Measurements from ENCODE around the gene BCL11B. TPM values are rescaled to one million over a fixed set of nuclear protein-coding genes. Genes with fewer than 3 reads are reported as not detected.

BCL11B gene
- total RNA-seq, 4 donors from 2014 or later = 39.1 to 74.3 (median 51.7) TPM

GRCh38 chr14:99136047-99136400, 136.0 kb downstream of the BCL11B start:
- intact Hi-C loops (cut with DNase I; ENCODE audit: low total_unique reads) = no loop called here
- H3K4me3 ChIP-seq (ENCODE audit: low read depth, poor library complexity, severe bottlenecking) = no peak overlapping the region
- TF ChIP-seq CTCF (IDR thresholded peaks at IDR 0.05) = no peak
- no peak for TF ChIP-seq POLR2A (IDR thresholded peaks at IDR 0.05)
- peak in 1 of 2 donors; percentile 62 for DNase-seq (ENCODE audit: low spot score in 2 of 2)
- 94 to 96% methylated on average over 5 of the region's 5 CpGs for WGBS, 2 donors

- no peak overlapping the region for H3K4me3 ChIP-seq (ENCODE audit: low read depth, poor library complexity, severe bottlenecking)
- DNase-seq (ENCODE audit: low spot score in 2 of 2) = peak in 1 of 2 donors; percentile 70
- TF ChIP-seq CTCF (IDR thresholded peaks at IDR 0.05) (no peak), POLR2A (IDR thresholded peaks at IDR 0.05) (no peak)
- 91 to 95% methylated on average over 8 of the region's 8 CpGs for WGBS, 2 donors
- intact Hi-C loops (cut with DNase I; ENCODE audit: low total_unique reads) = no loop called here
Observed at GRCh38 chr14:99134516-99135046, 137.4 kb downstream of the BCL11B start.

- TF ChIP-seq POLR2A (IDR thresholded peaks at IDR 0.05) = no peak
- TF ChIP-seq CTCF (IDR thresholded peaks at IDR 0.05) = no peak
- peak in 1 of 2 donors; percentile 92 for DNase-seq (ENCODE audit: low spot score in 2 of 2)
- 36 to 43% methylated on average over 16 of the region's 16 CpGs for WGBS, 2 donors
- no peak overlapping the region for H3K4me3 ChIP-seq (ENCODE audit: low read depth, poor library complexity, severe bottlenecking)
- intact Hi-C loops (cut with DNase I; ENCODE audit: low total_unique reads) = no loop called here
Observed at GRCh38 chr14:99133636-99134515, 138.1 kb downstream of the BCL11B start.

- 64 to 68% methylated on average over 19 of the region's 19 CpGs for WGBS, 2 donors
- H3K4me3 ChIP-seq (ENCODE audit: low read depth, poor library complexity, severe bottlenecking) = no peak overlapping the region
- peak; percentile 7 to 60 for DNase-seq (ENCODE audit: low spot score in 2 of 2)
- TF ChIP-seq CTCF (IDR thresholded peaks at IDR 0.05) (no peak), POLR2A (IDR thresholded peaks at IDR 0.05) (no peak)
- intact Hi-C loops (cut with DNase I; ENCODE audit: low total_unique reads) = no loop called here
Observed at GRCh38 chr14:99132821-99133635, 139.0 kb downstream of the BCL11B start.

GRCh38 chr14:99131632-99132271, 140.2 kb downstream of the BCL11B start:
- TF ChIP-seq CTCF (IDR thresholded peaks at IDR 0.05) (no peak), POLR2A (IDR thresholded peaks at IDR 0.05) (no peak)
- peak; percentile 6 to 61 for DNase-seq (ENCODE audit: low spot score in 2 of 2)
- 92% methylated on average over 12 of the region's 12 CpGs for WGBS, 2 donors
- intact Hi-C loops (cut with DNase I; ENCODE audit: low total_unique reads) = no loop called here
- H3K4me3 ChIP-seq (ENCODE audit: low read depth, poor library complexity, severe bottlenecking) = no peak overlapping the region
